Ishikawa (cell line): ENCODE measurements around the gene LRRC28.

Source experiments
- CREB1 ChIP-seq: IDR thresholded peaks from 2 replicates; pipeline ENCODE4 v1.6.1; 2012; ENCODE audit warnings: low read depth
- EP300 ChIP-seq: IDR thresholded peaks from 2 replicates; pipeline ENCODE4 v1.6.1; 2012; ENCODE audit warnings: borderline replicate concordance
- TAF1 ChIP-seq: IDR thresholded peaks from 2 replicates; pipeline ENCODE4 v1.6.1; 2012; ENCODE audit warnings: low read depth, mild to moderate bottlenecking
- TF ChIP-seq, protein P1 (sequence below): IDR thresholded peaks from 2 replicates; pipeline ENCODE4 v1.6.1; 2012; ENCODE audit warnings: low read depth, mild to moderate bottlenecking

DNA sequence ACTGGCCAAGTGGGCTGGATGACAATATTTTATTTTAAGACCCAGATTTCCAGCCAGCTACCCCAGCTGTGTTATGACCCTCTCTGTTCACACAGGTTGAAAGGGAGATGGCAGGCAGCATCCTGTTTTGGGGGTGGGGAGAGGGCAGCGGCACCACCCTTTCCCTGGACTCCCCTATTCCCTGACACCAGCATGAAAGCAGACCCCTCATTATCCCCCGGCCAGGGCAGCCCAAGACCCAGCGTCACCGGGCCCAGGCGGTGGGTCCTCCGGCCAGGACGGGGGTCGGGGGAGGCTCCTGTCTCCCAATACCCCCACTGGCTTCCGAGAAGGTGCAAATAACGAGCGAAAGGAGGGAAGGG, 186.9 kb downstream of the LRRC28 start:
- no peak for TF ChIP-seq EP300
- no peak for TF ChIP-seq TAF1
- TF ChIP-seq CREB1: no peak
- TF ChIP-seq, protein P1, sequence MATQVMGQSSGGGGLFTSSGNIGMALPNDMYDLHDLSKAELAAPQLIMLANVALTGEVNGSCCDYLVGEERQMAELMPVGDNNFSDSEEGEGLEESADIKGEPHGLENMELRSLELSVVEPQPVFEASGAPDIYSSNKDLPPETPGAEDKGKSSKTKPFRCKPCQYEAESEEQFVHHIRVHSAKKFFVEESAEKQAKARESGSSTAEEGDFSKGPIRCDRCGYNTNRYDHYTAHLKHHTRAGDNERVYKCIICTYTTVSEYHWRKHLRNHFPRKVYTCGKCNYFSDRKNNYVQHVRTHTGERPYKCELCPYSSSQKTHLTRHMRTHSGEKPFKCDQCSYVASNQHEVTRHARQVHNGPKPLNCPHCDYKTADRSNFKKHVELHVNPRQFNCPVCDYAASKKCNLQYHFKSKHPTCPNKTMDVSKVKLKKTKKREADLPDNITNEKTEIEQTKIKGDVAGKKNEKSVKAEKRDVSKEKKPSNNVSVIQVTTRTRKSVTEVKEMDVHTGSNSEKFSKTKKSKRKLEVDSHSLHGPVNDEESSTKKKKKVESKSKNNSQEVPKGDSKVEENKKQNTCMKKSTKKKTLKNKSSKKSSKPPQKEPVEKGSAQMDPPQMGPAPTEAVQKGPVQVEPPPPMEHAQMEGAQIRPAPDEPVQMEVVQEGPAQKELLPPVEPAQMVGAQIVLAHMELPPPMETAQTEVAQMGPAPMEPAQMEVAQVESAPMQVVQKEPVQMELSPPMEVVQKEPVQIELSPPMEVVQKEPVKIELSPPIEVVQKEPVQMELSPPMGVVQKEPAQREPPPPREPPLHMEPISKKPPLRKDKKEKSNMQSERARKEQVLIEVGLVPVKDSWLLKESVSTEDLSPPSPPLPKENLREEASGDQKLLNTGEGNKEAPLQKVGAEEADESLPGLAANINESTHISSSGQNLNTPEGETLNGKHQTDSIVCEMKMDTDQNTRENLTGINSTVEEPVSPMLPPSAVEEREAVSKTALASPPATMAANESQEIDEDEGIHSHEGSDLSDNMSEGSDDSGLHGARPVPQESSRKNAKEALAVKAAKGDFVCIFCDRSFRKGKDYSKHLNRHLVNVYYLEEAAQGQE: no peak
